Measurements from ENCODE around the gene CADPS2. TPM values are rescaled to one million over a fixed set of nuclear protein-coding genes. Genes with fewer than 3 reads are reported as not detected.
"Not testable (repeated sequence)": the region's sequence is repeated elsewhere in the genome, so short reads cannot be mapped to it uniquely, and the experiment has no call there.

The CADPS2 gene
- total RNA-seq, 1 donor from 2014 or later = 10.1 TPM

DNA sequence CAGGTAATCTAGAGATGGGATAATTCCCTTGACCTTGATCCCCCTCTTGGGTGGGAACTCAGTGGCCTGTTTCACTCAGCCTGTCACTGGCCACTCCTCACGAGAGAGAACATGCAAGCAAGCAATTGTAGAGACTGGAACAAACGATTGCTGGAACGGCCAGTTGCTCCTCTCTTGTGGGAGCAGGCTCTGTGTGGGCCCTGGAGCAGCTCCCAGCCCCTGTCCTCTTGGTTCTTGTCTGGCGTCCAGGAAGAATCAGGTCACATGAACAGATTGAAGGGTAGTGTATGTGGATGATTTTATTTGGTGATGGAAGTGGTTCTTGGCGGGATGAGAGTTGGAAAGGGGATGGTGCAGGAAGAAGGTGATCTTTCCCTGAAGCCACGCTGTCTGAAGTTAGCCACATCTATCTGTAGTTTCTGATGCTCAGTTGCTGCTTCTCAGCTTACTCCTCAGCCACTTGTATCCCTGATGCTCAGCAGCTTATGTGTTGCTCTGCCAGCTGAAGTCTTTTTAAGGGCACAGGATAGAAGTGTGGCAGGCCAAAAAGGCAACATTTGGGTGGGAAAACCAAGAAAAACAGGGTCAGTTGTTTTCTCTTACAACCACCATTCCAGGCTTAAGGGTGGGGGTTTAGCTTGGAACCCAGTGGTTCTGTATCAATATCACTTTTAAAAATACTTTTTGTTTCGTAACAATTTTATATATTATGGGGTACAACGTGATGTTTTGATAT lies 203.3 kb downstream of the CADPS2 start:
- H3K4me1 Mint-ChIP-seq (ENCODE audit: unreplicated experiment) = peaks cover 11% of the 10 kb centered on the region
- H3K9me3 Mint-ChIP-seq = peaks cover 6% of the 10 kb centered on the region
- TF ChIP-seq, protein P1, sequence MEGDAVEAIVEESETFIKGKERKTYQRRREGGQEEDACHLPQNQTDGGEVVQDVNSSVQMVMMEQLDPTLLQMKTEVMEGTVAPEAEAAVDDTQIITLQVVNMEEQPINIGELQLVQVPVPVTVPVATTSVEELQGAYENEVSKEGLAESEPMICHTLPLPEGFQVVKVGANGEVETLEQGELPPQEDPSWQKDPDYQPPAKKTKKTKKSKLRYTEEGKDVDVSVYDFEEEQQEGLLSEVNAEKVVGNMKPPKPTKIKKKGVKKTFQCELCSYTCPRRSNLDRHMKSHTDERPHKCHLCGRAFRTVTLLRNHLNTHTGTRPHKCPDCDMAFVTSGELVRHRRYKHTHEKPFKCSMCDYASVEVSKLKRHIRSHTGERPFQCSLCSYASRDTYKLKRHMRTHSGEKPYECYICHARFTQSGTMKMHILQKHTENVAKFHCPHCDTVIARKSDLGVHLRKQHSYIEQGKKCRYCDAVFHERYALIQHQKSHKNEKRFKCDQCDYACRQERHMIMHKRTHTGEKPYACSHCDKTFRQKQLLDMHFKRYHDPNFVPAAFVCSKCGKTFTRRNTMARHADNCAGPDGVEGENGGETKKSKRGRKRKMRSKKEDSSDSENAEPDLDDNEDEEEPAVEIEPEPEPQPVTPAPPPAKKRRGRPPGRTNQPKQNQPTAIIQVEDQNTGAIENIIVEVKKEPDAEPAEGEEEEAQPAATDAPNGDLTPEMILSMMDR (conservative IDR thresholded peaks at IDR 0.05) = no peak
- H3K27ac Mint-ChIP-seq = no peak overlapping the region
- H3K4me3 Mint-ChIP-seq = no peak overlapping the region
- H3K27me3 Mint-ChIP-seq = no peaks in the 10 kb centered on the region
- H3K36me3 Mint-ChIP-seq = no peaks in the 10 kb centered on the region
- DNase-seq (ENCODE audit: extremely low spot score, unreplicated experiment) = no peak

DNA sequence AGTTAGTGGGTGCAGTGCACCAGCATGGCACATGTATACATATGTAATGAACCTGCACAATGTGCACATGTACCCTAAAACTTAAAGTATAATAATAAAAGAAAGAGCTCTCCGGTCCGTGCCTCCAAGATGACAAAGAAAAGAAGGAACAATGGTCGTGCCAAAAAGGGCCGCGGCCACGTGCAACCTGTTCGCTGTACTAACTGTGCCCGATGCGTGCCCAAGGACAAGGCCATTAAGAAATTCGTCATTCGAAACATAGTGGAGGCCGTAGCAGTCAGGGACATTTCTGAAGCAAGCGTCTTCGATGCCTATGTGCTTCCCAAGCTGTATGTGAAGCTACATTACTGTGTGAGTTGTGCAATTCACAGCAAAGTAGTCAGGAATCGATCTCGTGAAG lies 205.1 kb downstream of the CADPS2 start:
- H3K4me1 Mint-ChIP-seq (ENCODE audit: unreplicated experiment) = peaks cover 11% of the 10 kb centered on the region
- not testable (repeated sequence) for H3K27ac Mint-ChIP-seq

DNA sequence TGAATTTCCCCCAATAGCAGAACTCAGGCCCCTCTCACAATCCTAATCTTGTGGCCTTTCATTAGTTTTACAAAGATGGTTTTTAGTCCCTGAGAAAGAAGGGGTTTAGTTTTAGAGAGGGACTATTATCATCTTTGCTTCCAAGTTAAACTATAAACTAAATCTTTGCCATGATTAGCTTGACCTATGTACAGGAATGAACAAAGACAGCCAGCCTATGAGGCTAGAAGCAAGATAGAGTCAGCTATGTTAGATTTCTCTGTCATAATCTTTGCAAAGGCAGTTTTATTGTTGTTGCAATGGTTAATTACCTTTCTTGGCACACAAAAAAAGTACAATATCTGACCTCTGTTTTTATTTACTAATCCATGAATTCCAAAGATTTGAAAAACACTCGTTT lies 206.4 kb downstream of the CADPS2 start:
- Mint-ChIP-seq H3K9me3 (peaks cover 6% of the 10 kb centered on the region), H3K27me3 (no peaks in the 10 kb centered on the region), H3K36me3 (no peaks in the 10 kb centered on the region), H3K4me3 (peak overlapping the region; percentile 21), H3K4me1 (ENCODE audit: unreplicated experiment) (peaks cover 11% of the 10 kb centered on the region), H3K27ac (peak overlapping the region; percentile 90)
- TF ChIP-seq, protein P1 (conservative IDR thresholded peaks at IDR 0.05) = no peak
- DNase-seq (ENCODE audit: extremely low spot score, unreplicated experiment) = no peak

More for the DNA sequence above, 205.1 kb downstream of the CADPS2 start:
- H3K27me3 Mint-ChIP-seq; H3K4me3 Mint-ChIP-seq; DNase-seq (ENCODE audit: extremely low spot score, unreplicated experiment); H3K9me3 Mint-ChIP-seq; H3K36me3 Mint-ChIP-seq: not testable (repeated sequence)

DNA sequence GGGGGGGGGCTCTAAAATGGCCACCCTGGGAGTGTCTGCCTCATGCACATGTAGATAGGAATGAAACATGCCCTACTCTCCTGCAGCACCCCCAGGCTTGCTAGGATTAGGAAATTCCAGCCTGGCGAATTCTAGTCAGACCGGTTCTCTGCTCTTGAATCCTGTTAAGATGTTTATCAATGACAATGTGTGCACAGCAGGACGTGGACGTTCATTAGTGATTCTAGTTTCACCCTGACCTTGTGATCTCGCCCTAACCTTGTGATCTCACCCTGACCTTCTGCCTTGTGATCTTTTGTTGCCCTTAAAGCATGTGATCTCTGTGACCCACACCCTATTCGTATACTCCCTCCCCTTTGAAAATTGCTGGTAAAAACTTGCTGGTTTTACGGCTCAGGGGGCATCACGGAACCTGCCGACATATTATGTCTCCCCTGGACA lies 207.0 kb downstream of the CADPS2 start:
- Mint-ChIP-seq H3K4me1 (ENCODE audit: unreplicated experiment) (peaks cover 14% of the 10 kb centered on the region), H3K27ac (peak overlapping the region; percentile 90), H3K4me3 (peak overlapping the region; percentile 21)
- H3K27me3 Mint-ChIP-seq; H3K9me3 Mint-ChIP-seq; DNase-seq (ENCODE audit: extremely low spot score, unreplicated experiment); H3K36me3 Mint-ChIP-seq: not testable (repeated sequence)

DNA sequence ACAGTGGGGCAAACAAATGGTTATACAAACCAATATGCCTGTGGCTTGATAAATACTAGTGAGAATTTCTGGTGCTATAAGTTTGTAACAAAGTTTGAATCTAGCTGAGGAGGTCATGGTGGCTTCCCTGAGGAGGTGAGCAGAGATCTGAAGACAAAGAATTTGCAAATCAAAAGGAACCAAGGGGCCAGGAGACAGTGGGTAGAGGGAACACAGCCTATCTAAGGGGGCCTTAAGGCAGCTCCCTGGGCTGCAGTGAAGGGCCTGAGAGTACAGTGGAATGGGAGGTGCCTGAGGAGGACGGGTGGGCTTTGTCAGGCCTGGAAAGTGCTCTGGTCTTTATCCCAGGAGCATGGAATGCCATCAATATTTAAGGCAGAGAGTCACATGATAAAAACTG lies 209.1 kb downstream of the CADPS2 start:
- TF ChIP-seq, protein P1 (conservative IDR thresholded peaks at IDR 0.05) = no peak

DNA sequence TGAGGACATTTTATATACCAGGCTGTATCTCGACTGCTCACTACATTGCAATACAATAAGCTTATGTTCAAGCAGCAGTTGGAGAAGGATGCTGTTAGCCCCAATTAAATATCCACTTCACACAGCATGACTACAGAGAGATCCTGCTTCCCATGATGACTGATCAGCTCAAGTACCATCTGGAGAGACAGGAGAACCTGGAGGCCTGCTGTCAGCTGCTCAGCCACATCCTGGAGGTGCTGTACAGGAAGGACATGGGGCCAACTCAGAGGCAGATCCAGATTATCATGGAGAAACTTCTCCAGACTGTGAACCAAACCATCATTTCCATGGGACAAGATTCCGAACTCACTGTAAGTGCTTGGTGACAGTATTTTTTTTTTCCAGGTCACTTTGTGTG lies 209.8 kb downstream of the CADPS2 start:
- TF ChIP-seq, protein P1 (conservative IDR thresholded peaks at IDR 0.05) = no peak
- DNase-seq (ENCODE audit: extremely low spot score, unreplicated experiment) = no peak
- Mint-ChIP-seq H3K4me1 (ENCODE audit: unreplicated experiment) (peaks cover 14% of the 10 kb centered on the region), H3K27ac (no peak overlapping the region), H3K27me3 (no peaks in the 10 kb centered on the region), H3K4me3 (no peak overlapping the region), H3K36me3 (no peaks in the 10 kb centered on the region), H3K9me3 (peaks cover 6% of the 10 kb centered on the region)

More for the DNA sequence above, 209.1 kb downstream of the CADPS2 start:
- H3K4me3 Mint-ChIP-seq = no peak overlapping the region
- DNase-seq (ENCODE audit: extremely low spot score, unreplicated experiment) = no peak
- no peak overlapping the region for H3K27ac Mint-ChIP-seq
- H3K9me3 Mint-ChIP-seq = peaks cover 6% of the 10 kb centered on the region
- H3K4me1 Mint-ChIP-seq (ENCODE audit: unreplicated experiment) = peaks cover 14% of the 10 kb centered on the region
- no peaks in the 10 kb centered on the region for H3K27me3 Mint-ChIP-seq
- H3K36me3 Mint-ChIP-seq = no peaks in the 10 kb centered on the region
